Gastroesophageal sphincter (tissue), 4 donors: ENCODE results near the gene ENHO. TPM values are rescaled to one million over a fixed set of nuclear protein-coding genes. Genes with fewer than 3 reads are reported as not detected.
A peak's percentile ranks its signal among the peaks of the same experiment; 100 is the strongest.

Experiments
- ATAC-seq: fragments of 150-250 bp; one replicate; pipeline ENCODE4 v1.9.1; 2016; ENCODE audit warnings: mild to moderate bottlenecking, moderate library complexity
- H3K27ac ChIP-seq, 4 donors: fragments of 200-600 bp; sonication (generic) in 3 of 4; 1 replicate in 3 of 4; 2 replicates in 1 of 4; pipeline ENCODE4 v1.5.1; 2016 to 2019
- H3K27me3 ChIP-seq: fragments of 200-600 bp; sonication (generic); one replicate; pipeline ENCODE4 v1.5.1; 2019
- H3K36me3 ChIP-seq, 2 donors: fragments of 200-600 bp; sonication (generic); one replicate each; pipeline ENCODE4 v1.5.1; 2019; ENCODE audit warnings: control low read depth in 1 of 2
- H3K4me1 ChIP-seq, 3 donors: fragments of 200-600 bp; sonication (generic); 1 replicate in 2 of 3; 2 replicates in 1 of 3; pipeline ENCODE4 v1.5.1; 2016 to 2019; ENCODE audit warnings: control low read depth in 2 of 3
- H3K4me3 ChIP-seq, 2 donors: fragments of 200-600 bp; sonication (generic); one replicate each; pipeline ENCODE4 v1.5.1; 2019; ENCODE audit warnings: mild to moderate bottlenecking in 1 of 2, moderate library complexity in 1 of 2
- H3K9me3 ChIP-seq, 3 donors: fragments of 200-600 bp; sonication (generic); one replicate each; pipeline ENCODE4 v1.5.1; 2017 to 2019; ENCODE audit warnings: control low read depth in 2 of 3
- EP300 ChIP-seq: sonication (generic); formaldehyde crosslinking; IDR thresholded peaks from one replicate; pipeline ENCODE4 v1.6.1; 2017; ENCODE audit warnings: antibody characterized with exemption, mild to moderate bottlenecking
- POLR2A ChIP-seq, 2 donors: fragments of 450-650 bp; IDR thresholded peaks; one replicate each; pipeline ENCODE4 v1.6.1; 2017; ENCODE audit warnings: antibody characterized with exemption in 2 of 2, mild to moderate bottlenecking in 2 of 2, moderate library complexity in 1 of 2
- POLR2AphosphoS5 ChIP-seq: sonication (generic); formaldehyde crosslinking; IDR thresholded peaks from one replicate; pipeline ENCODE4 v1.6.1; 2017; ENCODE audit warnings: antibody characterized with exemption
- WGBS, 2 donors: methylation state at CpG; one replicate each; pipeline ENCODE4 v1.1.5; 2018; ENCODE audit warnings: low coverage in 1 of 2; 5-methylcytosine and 5-hydroxymethylcytosine counted together
- total RNA-seq, 4 donors: library from RNA; depleted of rRNA; stranded (reverse); fragments of >200 nt; gene quantifications; one replicate each; pipeline ENCODE4 v1.1.0, GENCODE V29; 2016
- TF ChIP-seq, protein P1 (sequence below), 4 experiments: fragments of 200-600 bp in 2 of 4; fragments of 450-650 bp in 2 of 4; sonication (generic) in 1 of 4; IDR thresholded peaks; one replicate each; pipeline ENCODE4 v1.5.1; 2017 to 2019; ENCODE audit warnings: antibody characterized with exemption in 4 of 4, mild to moderate bottlenecking in 2 of 4, moderate library complexity in 2 of 4

ENHO gene
- total RNA-seq, 4 donors from 2014 or later: 0.30 to 1.1 (median 0.31) TPM; not detected in 1

DNA sequence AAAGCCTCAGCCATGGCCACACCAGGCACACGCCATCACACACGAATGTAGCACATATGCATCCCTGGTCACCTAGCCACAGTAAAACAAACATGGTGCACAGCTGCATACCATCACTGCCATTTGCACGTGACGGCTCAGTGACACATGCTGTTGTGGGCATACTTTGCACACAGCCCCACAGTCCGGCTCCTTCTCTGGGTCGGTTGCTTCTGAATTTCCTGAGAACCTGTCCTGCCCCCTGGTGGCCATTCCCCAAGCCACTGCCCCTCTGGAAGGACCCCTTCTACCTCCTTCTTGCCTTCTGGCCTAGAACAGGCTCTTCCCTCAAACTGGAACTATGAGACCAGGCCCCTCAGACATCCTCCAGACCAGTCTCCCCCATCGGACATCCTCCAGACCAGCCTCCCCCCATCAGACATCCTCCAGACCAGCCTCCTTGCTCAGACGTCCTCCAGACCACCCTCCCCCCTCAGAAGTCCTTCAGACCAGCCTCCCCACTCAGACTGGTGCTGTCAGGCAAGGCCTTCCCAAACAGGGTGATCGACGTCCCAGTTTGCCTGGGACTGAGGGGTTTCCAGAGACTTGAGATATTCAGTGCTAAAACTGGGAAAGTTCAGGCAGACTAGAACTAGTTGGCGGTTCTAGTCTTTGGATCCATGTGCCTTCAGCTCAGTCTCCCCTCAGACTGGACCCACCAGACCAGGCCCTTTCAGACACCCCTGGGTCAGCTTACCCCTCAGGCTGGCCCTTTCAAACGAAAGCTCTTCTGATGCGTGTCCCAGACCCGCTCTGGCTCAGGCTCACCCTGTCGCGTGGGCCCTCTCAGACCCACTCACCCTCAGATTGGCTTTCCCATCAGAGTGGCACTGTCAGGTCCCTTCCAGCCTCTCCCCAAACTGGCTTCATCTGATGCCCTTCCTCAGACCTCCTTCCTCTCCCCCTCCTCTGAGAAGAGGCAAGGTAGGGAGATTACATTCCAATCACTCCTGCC lies 24.3 kb upstream of the ENHO start:
- H3K9me3 ChIP-seq: no peaks in the 10 kb centered on the region
- H3K27me3 ChIP-seq: peaks cover 23% of the 10 kb centered on the region
- H3K4me3 ChIP-seq: no peak overlapping the region
- peaks cover 0 to 17% (median 0%) of the 10 kb centered on the region in 3 donors for H3K4me1 ChIP-seq
- ATAC-seq: peak; percentile 49
- no peaks in the 10 kb centered on the region for H3K36me3 ChIP-seq
- 0 to 44% methylated on average over 3 to 11 of the region's 16 CpGs for WGBS, 2 donors
- TF ChIP-seq, protein P1, sequence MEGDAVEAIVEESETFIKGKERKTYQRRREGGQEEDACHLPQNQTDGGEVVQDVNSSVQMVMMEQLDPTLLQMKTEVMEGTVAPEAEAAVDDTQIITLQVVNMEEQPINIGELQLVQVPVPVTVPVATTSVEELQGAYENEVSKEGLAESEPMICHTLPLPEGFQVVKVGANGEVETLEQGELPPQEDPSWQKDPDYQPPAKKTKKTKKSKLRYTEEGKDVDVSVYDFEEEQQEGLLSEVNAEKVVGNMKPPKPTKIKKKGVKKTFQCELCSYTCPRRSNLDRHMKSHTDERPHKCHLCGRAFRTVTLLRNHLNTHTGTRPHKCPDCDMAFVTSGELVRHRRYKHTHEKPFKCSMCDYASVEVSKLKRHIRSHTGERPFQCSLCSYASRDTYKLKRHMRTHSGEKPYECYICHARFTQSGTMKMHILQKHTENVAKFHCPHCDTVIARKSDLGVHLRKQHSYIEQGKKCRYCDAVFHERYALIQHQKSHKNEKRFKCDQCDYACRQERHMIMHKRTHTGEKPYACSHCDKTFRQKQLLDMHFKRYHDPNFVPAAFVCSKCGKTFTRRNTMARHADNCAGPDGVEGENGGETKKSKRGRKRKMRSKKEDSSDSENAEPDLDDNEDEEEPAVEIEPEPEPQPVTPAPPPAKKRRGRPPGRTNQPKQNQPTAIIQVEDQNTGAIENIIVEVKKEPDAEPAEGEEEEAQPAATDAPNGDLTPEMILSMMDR (IDR thresholded peaks at IDR 0.05): peak in 3 of 4 experiments; percentile 51 to 77 (median 72)
- no peak for TF ChIP-seq POLR2AphosphoS5
- no peak overlapping the region for H3K27ac ChIP-seq

DNA sequence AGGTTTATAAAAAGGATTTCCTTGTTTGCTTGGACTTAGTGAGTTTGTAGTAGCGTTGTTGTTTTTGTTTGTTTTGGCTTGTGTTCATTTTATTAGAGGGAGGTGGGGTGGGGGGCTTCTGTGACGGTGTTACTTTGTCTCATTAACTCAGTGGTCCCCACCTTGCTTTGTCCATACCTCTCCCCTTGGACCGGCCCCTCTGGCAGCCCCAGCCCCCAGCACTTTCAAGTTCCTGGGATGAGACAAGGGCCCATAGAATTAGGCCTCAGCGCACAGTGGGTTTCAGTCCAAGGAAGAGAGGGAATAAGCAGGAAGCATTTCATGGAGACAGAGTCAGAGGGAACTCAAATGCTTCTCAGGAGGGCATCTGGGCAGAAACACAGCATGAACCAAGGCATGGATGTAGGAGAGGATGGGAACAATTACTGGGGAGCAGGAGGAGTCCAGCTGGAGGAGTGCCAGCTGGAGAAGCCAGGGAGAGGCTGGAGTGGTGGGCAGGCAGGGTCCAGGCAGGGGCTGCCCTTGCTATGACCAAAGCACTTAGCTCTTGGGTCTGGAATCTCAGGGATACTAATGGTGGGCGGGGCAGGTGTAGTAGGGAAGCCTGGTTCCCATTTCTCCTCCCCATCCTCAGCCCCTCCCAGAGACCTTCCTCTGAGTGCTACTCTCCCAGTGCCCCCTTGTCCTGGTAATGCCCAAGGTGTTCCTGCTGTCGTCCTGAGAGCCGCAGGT lies 23.5 kb upstream of the ENHO start:
- no peak overlapping the region for H3K4me3 ChIP-seq
- H3K27ac ChIP-seq: no peak overlapping the region
- peaks cover 26% of the 10 kb centered on the region for H3K27me3 ChIP-seq
- no peak for TF ChIP-seq POLR2AphosphoS5
- TF ChIP-seq POLR2A (IDR thresholded peaks at IDR 0.05): no peak
- TF ChIP-seq, protein P1 (IDR thresholded peaks at IDR 0.05): no peak
- no peak for TF ChIP-seq EP300
- no peaks in the 10 kb centered on the region for H3K36me3 ChIP-seq
- no peaks in the 10 kb centered on the region for H3K9me3 ChIP-seq
- peaks cover 0 to 17% (median 0%) of the 10 kb centered on the region in 3 donors for H3K4me1 ChIP-seq
- ATAC-seq: no peak
- WGBS, 2 donors: 82 to 83% methylated on average over 1 to 5 of the region's 7 CpGs

DNA sequence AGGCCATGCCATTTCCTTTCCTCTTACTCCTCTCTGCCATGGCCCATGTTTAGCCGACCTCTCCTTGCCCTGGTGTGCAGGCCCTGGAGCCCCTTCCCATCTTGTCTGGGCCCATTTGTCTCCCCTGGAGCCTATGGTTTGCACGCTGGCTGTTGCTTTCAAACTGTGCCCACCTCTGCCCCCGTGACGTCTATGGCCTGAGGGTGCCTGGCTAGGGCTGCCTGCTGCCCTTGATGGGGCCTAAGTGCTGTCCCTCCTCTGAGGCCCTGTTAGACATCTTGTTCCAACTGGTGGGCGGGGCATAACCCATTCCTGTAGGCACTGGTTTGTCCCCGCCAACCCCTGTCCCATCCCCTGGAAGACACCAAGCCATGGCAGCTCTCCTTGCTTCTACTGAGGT lies 22.7 kb upstream of the ENHO start:
- WGBS, 2 donors: 86 to 91% methylated on average over 2 to 3 of the region's 6 CpGs

DNA sequence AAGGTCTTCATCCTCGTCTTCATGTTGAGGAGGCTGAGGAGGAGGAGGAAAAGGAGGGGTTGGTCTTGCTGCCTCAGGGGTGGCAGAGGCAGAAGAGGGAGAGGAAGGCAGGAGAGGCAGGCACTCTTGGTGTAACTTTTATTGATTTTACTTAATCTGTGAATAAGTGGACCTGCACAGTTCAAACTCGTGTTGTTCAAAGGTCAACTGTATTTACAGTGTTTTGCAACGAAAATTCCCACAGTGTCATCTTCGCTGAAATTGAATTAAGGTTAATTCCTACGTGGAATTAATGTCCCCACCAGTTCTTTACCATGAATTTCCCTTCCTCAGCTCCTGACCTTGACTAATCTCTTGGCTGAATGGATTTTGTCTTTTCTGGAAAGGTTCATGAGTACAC lies 21.2 kb upstream of the ENHO start:
- Histone ChIP-seq H3K36me3 (no peaks in the 10 kb centered on the region), H3K27ac (no peak overlapping the region), H3K4me1 (peaks cover 0 to 17% (median 0%) of the 10 kb centered on the region in 3 donors), H3K9me3 (no peaks in the 10 kb centered on the region), H3K27me3 (peaks cover 26% of the 10 kb centered on the region), H3K4me3 (no peak overlapping the region)
- ATAC-seq: no peak
- no peak for TF ChIP-seq POLR2AphosphoS5
- 56 to 57% methylated on average over 5 of the region's 5 CpGs for WGBS, 2 donors

More for the DNA sequence above, 22.7 kb upstream of the ENHO start:
- no peak for ATAC-seq
- no peak overlapping the region for H3K27ac ChIP-seq
- H3K36me3 ChIP-seq: no peaks in the 10 kb centered on the region
- TF ChIP-seq EP300 (no peak), POLR2A (IDR thresholded peaks at IDR 0.05) (no peak), POLR2AphosphoS5 (no peak)
- TF ChIP-seq, protein P1 (IDR thresholded peaks at IDR 0.05): no peak
- no peaks in the 10 kb centered on the region for H3K9me3 ChIP-seq
- H3K4me3 ChIP-seq: no peak overlapping the region
- H3K4me1 ChIP-seq: peaks cover 0 to 17% (median 0%) of the 10 kb centered on the region in 3 donors
- peaks cover 26% of the 10 kb centered on the region for H3K27me3 ChIP-seq

DNA sequence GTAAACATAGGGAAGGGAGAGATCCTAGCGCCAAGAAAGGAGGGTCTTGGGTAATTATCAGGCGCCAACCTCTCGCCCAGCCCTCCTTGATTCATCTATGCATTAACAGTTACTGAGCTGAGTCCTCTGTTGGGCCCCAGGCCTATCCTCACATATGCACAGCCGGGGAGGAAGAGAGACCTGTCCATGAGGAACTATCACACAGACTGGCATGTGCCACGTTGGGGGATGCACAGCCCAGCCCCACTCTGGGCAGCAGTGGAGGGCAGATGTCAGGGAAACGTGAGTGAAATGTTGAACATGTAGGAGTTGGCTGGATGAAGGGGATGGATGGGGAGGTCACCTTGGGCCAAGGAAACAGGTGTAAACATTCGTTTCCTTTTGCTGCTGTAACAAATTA lies 18.8 kb upstream of the ENHO start:
- WGBS, 2 donors: 80 to 90% methylated on average over 5 of the region's 7 CpGs

More for the DNA sequence above, 18.8 kb upstream of the ENHO start:
- H3K27ac ChIP-seq: no peak overlapping the region
- TF ChIP-seq EP300 (no peak), POLR2AphosphoS5 (no peak), POLR2A (IDR thresholded peaks at IDR 0.05) (no peak)
- TF ChIP-seq, protein P1 (IDR thresholded peaks at IDR 0.05): no peak
- no peaks in the 10 kb centered on the region for H3K9me3 ChIP-seq
- H3K4me3 ChIP-seq: no peak overlapping the region
- no peak for ATAC-seq
- H3K4me1 ChIP-seq: peaks cover 0 to 3% (median 0%) of the 10 kb centered on the region in 3 donors
- H3K36me3 ChIP-seq: no peaks in the 10 kb centered on the region
- peaks cover 27% of the 10 kb centered on the region for H3K27me3 ChIP-seq
